ENCODE measurements around the gene LRRC56.

The LRRC56 gene

GRCh38 chr11:536841-537621 lies at the start of gene LRRC56:
LRRC56 (plus strand) TSS chr11:537527; CDS start chr11:540685, 3,158 bp downstream.
- DNase-seq = peak; percentile 87

DNA sequence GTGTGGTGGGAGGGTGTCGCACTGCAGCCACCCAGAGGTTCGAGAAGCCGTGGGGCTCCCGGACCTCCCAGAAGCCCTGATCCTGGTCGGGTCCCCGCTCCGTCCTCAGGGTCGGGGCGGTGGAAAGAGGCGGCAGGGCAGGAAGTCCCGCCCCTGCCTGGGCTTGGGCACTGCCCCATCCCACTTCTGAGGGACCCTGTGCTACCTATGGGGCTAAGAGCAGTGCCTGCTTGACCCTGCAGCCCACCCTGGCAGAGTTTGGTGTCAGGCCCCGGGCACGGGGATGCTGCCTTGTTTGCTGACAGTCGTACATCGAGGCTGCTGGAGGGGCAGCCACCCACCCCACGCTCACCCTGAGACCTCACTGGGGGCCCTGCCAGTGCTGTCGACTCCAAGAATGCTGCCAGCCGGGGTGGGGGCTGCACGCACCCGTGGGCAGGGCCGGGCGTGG lies 49.7 kb upstream of the LRRC56 start:
- no peak for DNase-seq

- no peak for DNase-seq
Measured at GRCh38 chr11:488062-488461, 49.3 kb upstream of the LRRC56 start.

DNA sequence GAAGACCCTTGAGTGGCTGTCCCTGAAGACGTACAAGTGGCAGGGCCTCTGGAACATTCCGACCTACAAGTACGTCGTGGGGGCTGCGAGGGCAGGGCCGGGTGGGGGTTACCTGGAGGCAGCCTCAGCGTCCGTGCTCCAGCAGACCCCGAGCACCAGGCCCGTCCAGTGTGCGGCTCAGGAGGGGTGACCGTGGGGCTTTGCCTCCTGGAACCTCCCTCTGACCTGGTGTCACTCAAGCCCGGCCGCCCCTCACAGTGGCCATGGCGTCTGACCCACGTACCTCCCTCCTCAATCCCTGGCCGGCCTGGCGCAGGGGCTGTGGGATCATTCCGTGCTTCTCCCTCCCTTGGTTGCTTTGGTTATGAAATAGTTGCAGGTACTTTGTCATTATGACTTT lies 48.7 kb upstream of the LRRC56 start:
- no peak for DNase-seq

GRCh38 chr11:488992-489391 lies 48.3 kb upstream of the LRRC56 start:
- no peak for DNase-seq

DNA sequence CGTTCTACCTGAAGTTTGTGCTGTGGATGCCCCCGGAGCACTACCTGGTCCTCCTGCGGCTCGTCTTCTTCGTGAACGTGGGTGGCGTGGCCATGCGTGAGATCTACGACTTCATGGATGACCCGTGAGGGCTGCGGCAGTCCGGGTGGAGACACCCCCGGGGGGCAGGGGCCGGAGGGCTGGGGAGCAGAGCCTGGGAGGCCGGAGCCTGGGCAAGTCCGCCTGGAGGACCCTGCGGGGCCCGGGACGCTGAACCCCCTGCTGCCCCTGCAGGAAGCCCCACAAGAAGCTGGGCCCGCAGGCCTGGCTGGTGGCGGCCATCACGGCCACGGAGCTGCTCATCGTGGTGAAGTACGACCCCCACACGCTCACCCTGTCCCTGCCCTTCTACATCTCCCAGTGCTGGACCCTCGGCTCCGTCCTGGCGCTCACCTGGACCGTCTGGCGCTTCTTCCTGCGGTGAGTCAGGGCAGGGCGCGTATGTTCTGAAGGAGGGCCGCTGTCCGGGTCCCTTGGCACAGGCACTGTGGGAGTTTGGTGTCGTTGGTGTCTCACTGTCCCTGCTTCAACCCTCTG lies 47.6 kb upstream of the LRRC56 start:
- no peak for DNase-seq

- DNase-seq = no peak
Measured at GRCh38 chr11:490186-490929, 47.0 kb upstream of the LRRC56 start.

DNA sequence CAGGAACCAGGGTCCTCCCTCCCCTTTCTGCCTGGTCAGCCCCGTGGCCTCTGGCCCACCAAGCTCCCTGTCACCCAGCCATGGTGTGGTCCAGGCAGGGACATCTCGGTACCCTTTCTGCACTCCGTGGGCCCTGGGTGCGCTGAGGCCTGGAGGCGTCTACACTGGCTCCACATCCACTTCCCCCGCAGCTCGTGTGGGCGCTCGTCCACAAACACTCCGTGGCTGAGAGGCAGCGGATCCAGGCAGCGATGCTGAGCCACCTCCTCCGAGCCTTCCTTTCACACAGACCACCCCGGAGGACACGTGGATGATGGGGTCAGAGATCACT lies 46.4 kb upstream of the LRRC56 start:
- no peak for DNase-seq

DNA sequence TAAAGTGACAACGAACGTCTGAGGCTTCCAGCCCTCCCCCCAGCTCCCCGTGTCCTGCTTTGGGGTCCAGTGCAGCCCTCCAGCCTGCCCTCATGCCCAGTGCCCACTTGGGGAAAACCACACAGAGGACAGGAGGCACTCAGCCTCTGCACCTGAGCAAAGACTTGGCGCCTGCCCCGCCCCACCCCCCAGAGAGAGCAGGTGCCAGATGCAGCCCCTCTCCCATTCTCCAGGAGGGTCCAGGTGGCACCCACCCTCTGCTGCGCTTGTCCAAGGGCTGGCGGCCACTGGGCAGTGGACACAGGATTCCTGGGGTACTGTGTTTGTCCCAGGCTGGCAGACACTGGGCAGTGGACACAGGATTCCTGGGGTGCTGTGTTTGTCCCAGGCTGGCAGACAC lies 46.0 kb upstream of the LRRC56 start:
- DNase-seq = no peak

- DNase-seq = no peak
Measured at GRCh38 chr11:492427-493226, 44.7 kb upstream of the LRRC56 start.

GRCh38 chr11:494761-495536 lies 42.4 kb upstream of the LRRC56 start:
- DNase-seq = no peak

DNA sequence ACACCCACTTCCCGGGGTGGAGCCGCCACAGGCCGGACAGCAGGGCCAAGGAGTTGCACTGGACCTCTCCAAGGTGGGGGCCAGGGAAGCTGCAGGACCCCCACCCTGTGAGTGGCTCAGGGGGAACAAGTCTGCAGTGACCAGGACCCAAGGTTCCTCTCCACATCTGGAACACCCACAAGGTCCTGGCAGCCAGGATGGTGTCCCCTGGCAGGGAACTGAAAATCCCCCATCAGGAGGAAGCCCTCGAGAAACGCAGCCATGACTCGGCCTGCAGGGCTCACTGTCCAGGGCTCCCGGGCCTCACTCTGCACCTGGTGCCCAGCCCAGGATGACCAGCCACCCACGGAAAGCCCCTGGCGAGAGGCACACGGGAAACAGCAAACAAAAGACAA lies 41.8 kb upstream of the LRRC56 start:
- no peak for DNase-seq

- DNase-seq = no peak
Measured at GRCh38 chr11:496834-497564, 40.3 kb upstream of the LRRC56 start.

GRCh38 chr11:497565-498296 lies 39.6 kb upstream of the LRRC56 start:
- no peak for DNase-seq

- DNase-seq = no peak
Measured at GRCh38 chr11:498297-499181, 38.8 kb upstream of the LRRC56 start.

DNA sequence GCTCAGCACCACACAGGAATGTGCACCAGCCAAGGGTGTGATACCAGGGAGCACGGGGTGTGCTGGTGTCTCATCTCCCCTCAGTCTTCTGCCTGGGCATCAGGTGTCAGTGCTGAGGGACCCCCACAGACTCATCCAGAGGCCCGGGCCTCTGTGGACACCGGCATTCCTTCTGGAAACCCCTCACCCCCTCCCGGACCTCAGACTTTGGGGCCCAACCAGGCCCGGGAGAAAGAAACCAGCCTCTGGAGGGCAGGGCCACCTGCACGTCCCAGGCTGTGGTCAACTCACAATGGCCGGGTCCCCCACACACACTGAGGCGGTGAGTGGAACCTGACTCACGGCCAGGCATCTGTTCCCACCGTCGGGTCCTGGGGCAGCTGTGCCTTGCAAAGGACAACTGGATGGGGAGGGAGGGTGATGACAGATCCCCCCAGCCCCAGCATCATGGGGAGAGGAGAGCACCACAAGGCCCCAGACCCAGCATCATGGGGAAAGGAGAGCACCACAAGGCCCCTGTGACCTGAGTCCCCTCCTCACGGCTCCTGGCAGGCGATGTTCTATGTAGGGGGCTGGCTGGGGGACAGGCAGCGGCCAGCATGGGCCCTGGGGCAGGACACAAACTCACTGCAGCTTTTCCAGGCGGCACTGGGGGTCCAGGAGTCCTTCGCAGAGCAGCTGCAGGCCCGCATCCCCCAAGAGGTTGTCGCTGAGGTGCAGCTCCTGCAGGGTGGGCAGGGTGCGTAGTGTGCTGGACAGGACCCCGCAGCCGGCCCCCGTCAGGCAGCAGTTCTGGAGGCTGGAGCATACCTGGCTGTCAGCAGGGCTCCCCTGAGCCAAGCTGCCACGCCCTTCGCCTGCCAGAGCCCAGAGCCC lies 37.9 kb upstream of the LRRC56 start:
- DNase-seq = no peak

DNA sequence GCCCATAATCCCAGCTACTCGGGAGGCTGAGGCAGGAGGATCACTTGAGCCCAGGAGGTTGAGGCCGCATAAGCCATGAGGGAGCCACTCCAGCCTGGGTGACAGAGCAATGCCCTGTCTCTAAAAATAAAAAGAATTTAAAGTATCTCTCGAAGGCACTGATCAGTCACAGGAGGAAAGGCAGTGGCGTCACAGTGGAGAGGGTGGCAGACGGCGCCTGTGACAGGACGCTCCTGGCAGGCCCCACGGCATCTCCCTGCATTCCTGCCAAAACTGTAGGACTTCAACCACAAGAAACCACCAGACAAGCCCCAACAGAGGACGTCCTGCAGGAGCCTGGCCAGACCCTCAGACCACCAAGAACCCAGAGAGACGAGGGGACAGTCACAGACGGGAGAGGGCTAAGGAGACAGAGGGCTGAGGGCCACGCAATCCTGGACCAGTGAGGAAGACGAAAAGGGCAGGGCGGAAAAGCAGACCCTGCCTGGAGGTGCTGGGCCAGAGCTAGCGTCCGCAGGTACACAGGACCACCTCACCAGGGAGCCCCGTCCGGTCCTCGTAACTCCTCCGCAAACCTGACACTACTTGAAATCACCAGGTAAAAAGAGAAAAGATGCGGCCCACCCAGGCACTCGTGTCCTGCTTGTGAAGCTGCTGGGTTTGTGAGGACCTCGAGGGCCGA lies 36.2 kb upstream of the LRRC56 start:
- no peak for DNase-seq

DNA sequence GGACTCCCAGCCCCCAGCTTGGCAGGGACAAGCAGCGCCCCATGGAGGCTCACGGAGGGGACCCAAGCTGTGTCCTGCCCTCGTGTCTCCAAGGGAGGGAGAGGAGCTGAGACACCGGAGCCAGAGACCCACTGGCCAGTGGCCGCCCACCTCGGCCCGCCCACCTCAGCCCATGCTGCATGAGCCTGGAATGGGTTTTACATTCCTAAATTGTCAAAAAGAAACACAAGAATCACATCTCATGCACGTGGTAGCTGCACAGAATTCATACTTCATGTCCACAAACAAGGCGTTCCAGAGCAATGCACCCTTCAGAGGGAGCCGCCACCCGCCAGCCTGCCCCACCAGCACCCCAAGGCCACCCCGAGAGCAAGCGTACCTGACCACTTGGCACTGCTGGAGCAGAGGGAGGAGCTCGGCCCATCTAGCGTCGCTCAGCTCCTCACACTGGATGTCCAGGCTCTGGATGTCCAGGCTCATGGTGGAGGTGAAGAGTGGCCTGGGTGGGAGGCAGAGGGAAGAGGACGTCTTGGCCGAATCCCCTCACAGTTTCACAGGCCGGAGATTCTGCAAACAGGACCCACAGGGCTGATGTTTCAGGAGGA lies 35.5 kb upstream of the LRRC56 start:
- DNase-seq = no peak
